Right forelimb (tissue), 1 donor: ENCODE data around the gene AP1M1.

Experiments
- DNase-seq: peaks from one replicate; pipeline ENCODE4 v3.0.0-alpha.2; 2018

The AP1M1 gene

DNA sequence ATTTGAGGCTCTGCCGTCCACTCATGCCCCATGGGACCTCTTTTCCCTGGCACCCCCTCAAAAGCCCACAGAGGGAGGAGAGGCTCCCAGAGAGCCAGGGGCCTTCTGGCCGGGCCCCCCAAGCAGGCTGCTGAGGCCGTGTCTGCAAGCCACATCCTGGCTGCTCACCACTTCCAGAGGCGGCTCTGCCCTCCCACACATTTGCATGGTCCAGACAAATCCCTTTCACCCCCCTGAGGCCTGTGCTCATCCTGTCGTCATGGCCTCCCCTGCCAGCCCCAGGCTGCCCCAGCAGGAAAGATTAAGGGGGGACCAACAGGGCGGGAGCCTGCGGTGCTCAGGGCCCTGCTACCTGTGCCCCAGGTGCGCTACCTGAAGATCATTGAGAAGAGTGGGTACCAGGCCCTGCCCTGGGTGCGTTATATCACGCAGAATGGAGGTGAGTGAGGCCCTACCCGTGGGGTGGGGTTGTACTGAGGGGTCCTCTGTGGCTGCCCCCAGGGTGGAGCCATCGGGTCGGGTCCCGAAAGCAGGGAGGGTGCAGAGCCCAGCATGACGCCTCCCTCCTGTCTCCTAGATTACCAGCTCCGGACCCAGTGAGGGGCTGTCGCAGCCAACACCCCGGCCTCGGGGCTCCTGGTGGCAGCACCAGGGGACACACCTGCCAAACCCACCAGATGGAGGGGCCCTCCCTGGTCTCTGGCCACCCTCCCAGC, 36.3 kb downstream of the AP1M1 start:
- DNase-seq, result no peak

DNA sequence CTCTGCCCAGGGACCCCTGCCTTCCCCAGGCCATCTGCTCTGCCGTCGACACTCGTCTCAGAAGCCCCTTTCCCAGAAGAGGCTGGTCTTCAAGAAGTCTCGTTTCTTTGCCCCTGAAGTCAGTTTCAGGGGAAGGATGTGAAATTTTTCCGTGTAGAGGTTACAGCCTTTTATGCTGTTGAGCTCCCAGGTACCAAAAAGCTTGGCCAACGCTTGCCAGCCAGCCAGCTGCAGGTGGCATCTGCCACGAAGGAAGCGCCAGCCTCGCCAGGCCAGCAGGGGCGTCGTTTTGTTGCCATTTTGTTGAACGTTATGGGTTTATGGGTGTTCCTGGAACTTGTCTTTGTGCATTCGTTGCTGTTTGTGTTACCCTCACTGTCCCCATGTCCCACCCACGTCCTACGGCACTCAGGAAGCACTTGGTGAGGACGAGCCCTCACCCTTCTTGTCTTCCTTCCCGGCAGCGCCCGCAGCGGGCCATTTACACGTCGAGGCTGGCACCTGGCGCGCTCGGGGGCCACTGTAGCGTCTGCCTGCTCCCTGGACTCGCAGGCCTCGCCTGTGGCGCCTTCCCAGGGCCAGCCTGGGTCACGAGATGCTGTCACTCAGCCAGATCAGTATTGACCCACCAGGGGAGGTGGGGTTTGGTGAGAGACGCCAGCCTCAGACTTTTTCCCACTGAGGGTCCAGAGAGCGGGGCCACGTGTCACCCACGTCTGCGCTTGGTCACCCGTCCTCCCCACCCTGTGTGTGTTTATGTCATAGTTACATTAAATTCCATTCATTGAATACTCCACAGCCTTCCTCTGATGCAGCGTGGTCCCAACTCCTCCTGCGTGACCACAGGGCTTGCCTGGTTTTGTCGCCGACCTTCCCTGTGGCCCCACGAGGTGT, 37.1 kb downstream of the AP1M1 start:
- no peak for DNase-seq

DNA sequence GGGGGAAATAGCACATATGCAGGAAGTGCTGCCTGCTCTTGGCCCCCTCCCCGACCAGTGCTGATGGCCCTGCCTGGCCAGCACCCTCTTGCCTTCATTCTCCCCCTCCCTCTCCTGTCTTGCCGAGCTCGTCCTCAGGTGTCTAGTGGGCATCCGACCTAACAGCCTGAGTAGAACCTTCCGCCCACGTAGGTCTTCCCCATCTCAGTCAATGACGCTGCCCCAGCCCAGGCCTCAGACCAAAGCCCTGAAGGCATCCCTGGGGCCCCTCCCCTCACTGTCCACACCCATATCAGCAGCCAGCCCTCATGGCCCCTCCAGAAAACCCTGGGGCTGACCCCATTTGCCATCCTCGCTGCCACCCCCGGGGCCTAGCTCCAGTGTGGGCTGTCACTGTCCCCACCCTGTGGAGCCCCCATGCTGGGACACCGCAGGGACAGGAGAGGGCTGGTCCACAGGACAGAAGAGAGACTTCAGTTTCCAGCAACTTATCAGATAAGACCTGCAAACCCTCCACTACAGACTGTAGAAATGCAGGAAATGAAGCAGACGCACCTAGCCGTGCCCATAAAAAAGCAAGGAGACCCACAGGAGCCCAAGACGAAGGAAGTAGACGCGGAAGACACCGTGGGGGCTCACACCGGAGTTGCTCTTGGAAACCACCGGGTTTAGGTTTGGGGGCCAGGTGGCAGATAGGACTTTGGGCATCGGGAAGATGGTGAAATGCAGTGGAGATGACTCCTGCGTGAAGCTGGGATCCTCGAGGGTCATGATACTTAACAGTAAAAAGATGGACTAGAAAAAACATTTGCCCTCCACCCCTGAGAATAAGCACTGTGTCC, 38.3 kb downstream of the AP1M1 start:
- DNase-seq, result no peak

DNA sequence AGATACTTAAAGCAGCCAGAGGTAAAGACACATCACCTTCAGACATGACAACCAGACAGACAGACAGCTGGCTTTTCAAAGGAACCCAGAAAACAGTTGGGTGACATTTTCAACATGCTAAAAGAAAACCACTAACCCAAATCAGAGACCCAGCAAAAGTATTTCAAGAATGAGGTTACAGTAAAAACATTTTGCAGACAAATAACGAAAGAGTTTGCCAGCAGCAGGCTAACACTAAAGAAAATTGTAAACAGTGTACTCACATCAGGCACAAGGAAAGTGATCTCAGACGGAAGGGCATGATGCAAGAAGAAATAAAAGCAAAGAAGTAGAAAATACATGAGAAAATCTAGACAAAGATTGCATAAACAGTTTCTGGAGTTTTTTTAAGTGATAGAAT, 46.4 kb downstream of the AP1M1 start:
- DNase-seq, result no peak

DNA sequence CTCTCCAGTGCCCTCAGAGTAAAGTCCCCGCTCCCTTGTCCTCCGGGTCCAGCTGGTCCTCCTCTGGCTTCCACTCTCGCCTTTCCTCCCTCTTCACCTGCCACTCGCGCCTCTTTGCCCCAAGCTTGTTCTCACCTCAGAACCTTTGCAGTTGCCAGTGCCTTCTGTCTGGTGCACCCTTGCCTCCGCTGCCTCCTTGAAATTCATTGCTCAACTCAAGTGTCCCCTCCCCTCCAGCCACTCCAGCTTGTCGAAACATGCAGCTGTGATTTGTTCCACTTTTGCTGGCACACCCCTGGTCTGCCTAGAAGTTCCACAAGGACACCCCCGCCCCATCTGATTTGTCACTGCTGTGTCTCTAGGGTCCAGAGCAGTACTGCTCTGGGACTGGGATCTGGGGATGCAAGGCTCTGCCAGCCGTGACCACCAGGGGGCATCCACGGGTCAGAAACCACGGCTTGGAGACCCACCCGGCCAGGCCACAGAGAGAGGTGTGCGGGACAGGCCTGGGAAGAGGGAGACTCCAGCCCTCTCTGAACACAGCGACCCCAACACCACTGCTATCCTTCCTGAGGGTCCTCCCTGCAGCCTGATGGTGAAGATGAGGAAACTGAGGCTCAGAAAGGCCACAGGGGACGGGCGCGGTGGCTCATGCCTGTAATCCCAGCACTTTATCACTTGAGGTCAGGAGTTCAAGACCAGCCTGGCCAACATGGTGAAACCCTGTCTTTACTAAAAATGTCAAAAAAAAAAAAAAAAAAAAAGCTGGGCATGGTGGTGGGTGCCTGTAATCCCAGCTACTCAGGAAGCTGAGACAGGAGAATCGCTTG, 49.9 kb downstream of the AP1M1 start:
- DNase-seq, result peak; percentile 94

DNA sequence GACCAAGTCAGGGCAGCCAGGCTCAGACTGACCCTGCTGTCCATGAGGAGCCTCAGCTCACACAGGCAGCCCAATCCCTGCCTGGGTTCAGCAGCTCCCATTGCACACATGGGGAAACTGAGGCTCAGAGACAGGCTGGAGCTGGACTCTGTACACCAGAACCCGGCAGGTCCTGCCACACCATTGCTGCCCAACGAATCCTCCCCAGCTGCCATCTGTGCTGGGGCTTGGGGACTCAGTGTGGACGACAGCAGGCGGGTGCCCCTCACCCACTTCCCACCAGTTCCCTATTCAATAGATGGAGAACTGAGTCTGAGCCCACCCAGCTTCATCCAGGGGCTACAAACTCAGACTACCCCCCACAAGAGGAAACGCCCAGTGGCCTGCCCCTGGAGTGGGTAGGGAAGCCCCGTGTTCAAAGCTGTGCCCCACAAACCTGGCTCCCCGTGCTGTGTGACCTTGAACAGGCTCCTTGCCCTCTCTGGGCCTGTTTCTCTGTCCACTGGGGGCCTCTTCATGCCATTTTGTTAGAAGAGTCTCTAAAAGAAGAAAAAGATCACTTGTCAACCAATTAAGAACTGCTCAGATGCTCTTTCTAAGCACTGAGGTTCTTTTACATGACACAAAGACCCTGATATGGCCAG, 50.8 kb downstream of the AP1M1 start:
- no peak for DNase-seq

DNA sequence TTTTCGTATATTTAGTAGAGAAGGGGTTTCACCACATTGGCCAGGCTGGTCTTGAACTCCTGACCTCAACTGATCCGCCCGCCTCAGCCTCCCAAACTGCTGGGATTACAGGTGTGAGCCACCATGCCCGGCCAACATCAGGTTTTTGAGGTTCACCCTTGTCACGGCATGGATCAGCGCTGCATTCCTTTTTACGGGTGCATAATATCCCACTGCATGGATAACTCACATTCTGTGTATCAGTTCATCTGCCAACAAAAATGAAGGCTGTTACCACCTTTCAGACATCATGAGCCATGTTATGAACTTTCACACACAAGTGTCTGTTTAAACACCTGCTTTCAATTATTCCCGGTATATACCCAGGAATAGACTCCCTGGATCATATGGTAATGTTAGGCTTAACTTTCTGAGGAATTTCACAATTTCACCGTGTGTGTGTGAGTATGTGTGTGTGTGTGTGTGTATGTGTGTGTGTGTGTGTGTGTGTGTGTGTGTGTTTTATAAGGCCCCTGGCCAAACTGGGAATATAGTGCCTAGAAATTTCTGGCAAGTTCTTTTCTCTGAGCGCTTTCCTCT, 52.2 kb downstream of the AP1M1 start:
- no peak for DNase-seq

DNA sequence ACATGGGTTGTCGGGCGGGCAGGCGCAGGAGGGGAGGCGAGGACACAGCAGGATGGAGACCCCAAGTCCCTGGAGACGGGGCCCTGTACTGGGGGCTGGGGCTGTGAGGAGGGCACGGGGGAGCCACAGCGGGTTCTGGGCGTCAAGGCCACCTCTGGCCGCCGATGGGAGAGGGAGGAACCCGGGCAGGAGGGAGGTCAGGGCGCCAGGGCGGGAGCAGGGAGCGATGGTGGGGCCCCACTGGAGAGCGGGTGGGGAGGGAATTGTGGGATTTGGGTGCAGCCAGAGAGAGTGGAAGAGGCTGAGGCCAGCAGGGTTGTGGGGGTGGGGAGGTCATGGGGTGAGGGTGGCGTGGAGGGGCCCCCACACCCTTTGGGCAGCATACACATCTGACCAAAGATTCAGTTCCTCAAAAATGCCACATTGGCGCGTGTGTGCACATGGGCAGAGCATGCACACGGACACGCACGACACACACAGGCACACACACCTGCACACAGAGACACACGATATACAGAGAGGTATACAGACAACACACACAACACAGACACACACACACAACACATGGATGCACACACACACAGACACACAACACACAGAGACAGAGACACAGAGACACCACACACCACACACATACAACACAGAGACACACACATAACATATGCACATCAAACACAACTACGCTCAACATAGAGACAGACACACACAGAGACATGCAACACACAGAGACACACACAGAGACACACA, 54.9 kb downstream of the AP1M1 start:
- DNase-seq, result no peak

DNA sequence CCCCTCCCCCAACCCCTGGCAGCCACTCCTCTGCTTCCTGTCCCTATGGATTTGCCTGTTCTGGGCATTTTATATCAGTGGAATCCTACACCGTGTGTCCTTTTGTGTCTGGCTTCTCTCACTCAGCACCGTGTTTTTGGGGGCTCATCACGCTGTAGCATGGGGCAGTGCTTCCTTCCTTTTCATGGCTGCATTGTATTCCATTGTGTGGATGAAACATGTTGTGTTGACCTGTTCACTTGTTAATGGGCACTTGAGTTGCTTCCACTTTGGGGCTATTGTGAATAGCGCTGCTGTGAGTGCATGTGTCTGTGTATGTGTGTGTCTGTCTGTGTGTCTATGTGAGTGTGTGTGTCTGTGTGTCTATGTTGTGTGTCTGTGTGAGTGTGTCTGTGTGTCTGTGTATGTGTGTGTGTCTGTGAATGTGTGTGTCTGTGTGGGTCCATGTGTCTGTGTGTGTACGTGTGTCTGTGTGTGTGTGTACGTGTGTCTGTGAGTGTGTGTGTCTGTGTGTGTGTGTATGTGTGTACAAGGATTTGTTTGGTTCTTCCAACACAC, 57.2 kb downstream of the AP1M1 start:
- no peak for DNase-seq

DNA sequence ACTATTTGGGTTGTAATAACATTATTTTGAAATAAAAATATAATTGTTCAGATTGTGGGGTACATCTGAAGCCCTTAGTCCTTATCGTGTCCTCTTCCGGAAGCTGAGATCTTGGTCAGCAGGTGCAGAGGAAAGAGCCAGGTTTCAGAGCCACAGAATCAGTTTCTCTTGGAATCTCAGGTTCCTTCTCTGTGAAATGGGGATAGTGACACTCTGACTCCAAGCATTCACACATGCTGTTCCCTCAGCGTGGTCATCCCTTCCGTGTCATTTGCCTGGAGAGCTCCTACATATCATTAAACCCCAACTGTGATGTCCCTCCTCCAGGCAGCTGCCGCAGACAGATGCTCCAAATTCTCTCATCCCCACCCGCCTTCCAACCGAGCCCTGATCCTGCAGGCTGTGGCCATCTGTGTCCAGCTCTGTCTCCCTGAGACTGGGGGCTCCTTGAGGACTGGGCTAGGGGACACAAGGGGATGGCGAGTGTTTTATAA, 59.8 kb downstream of the AP1M1 start:
- no peak for DNase-seq

DNA sequence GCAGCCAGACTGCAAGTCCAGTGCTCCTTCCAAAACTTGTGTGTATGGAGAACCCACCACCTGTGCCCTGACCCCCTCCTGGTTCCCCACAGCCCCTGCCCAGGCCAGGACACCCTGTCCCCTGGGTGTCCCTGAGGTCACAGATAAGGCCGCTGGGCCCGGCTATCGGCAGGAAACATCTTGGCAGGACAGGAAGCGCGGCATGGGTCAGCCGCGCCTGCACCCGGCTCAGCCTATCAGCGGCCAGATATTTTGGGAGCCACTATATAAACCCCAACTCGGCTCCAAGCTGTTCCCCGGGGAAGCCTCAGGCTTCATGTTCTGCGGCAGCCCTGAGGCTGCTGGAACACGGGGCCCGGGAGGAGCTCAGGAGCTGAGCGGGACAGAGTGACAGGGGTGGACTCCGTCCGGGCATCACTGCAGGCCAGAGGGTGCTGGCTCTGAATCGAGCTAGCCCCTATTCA, 60.8 kb downstream of the AP1M1 start:
- no peak for DNase-seq

DNA sequence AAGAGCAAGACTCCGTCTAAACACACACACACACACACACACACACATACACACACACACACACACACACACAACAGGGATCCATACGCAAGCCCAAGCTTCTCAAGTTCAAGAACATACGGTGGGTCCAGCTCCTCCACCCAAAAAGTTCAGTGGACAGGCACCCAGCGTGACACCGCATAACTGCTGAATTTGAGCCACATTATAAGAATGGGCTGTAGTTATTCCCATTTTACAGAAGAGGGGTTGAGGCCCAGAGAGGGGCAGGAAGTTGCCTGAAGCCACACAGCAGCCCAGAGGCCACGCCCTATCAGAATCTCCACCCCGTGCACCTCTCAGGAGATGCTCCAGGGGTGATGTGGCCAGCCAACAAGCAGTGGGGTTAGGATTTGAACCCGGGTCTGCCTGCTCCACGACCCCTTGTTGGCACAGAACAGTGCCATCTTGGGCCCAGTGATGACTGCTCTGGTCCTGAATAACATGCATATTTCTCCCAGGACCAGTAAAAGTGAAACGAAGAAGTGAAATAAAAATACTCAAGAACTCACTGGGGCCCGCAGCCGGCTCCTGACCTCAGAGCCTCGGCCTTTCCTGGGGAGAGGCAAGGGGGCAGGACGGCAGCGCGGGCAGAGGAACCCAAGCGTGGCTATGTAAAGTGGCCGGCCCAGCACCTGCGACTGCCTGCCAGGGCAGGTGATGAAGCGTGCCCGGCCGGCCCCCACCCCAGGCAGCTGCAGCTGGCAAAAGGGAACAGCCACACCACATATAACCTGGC, 61.9 kb downstream of the AP1M1 start:
- DNase-seq, result no peak

DNA sequence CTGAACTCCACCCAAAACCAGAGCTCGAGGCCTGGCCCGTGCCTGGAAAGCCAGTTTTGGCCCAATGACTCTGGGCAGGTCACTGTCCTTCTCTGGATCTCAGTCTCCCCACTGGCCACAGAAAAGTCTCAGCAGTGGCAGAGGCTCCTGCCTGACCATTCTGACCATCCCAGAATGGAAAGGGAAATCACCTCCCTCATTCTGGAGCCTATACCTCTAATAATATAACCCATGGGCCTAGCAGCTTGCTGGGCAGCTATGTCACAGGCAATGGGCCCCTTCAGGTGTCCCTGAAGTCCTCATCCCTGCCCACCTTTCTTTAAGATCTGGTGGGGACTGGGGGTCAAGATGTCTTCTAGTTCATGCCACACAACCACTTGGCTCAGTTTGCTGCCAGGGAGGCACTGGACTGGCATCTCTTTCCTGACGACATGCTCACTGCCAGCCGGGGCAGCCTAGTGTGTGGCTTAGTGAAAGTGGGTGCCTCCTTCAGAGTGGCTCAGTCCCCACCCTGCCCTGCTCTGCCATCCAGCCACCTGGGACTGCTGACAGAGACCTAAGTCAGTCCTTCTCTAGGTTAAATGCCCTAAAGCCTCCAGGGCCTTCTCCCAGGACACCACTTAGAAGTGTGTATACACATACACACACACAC, 62.6 kb downstream of the AP1M1 start:
- no peak for DNase-seq

DNA sequence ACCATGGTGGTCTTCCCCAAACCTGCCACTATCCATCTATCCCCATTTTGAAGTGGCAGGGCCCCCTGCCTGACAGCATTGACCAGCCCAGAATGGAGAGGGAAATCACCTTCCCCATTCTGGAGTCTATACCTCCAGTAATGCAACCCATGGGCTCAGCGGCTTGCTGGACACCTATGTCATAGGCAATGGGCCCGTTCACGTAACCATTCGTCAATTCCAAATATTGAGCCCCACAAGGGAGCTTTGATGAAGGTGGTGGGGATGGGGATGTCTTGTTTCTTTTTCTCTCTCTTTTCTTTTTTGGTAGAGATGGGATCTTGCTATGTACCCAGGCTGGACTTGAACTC, 63.1 kb downstream of the AP1M1 start:
- DNase-seq, result no peak

DNA sequence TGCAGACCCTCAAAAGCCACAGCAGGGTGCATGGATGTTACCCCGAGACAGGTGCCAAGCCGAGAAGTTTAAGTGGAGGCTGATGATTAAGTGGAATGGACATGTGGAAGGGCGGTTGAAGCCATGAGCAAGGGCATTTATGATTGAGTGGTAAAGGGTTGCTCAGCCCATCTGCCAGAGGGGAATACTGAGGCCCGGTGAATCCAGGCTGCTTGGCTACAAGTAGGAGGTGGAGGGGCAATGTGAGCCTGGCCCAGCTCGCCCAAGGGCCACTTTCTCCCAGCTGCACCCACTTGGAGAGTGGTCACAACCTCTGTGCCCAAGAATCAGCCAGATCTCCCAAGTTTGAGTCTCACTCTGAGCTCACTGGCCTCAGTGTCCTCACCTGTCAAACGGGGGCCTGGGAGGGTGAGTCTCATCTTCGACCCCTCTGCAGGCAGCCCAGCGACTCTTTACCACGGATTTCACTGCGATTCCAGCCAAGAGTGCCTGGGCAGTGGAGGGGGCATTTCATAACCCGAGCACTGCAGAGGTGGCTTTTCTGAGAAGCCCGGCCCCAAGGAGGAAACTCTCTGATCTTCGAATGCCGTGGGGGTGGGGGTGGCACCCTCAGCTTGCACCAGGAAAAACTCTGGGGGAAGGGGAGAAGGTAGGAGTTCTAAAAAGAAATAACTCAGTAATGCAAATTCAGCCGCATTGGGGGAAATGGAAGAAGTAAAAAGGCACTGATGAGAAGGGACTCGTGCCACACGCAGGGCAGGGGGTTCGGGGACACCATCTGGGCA, 64.1 kb downstream of the AP1M1 start:
- no peak for DNase-seq

DNA sequence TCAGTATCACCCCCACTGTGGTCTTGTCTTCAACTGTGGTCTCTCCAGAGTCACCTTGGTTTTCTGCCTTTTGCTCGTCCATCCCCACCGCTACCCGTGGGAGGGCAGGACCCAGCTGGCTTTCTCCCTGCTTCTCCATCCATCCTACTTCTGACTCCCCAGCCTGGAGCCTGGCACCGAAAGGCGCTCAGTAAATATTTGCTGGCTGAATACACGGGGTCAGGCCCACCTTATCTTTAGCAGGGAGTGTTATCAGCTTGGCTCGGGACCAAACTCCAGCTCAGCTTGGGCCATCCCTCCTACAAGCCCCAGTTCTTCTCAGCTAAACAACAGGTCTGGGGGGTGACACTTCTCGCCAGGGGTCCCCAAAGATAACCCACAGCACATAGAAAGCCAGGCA, 64.9 kb downstream of the AP1M1 start:
- DNase-seq, result no peak

DNA sequence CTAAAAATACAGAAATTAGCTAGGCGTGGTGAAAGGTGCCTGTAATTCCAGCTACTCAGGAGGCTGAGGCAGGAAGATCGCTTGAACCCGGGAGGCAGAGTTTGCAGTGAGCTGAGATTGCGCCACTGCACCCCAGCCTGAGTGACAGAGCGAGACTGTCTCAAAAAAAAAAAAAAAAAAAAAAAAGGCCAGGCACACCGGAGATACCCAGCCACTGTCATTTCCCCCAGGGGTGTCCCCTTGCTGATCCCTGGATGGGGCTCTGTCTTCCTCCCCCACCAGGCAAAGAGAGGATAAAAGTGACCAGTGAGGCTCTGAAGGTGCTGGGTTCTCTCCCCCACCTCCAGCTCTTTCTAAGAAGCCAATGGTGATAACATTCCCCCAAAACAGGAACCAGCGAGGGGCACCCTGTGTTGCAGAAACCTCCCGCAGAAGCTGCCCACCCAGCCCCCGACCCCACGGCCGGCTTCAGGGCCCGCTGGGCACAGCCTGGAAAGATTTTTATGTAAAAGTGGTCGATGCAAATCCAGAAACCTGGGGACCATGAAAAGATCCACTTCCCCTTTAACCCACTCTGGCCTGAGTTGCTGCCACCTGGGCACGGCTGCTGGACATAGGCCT, 65.5 kb downstream of the AP1M1 start:
- no peak for DNase-seq

DNA sequence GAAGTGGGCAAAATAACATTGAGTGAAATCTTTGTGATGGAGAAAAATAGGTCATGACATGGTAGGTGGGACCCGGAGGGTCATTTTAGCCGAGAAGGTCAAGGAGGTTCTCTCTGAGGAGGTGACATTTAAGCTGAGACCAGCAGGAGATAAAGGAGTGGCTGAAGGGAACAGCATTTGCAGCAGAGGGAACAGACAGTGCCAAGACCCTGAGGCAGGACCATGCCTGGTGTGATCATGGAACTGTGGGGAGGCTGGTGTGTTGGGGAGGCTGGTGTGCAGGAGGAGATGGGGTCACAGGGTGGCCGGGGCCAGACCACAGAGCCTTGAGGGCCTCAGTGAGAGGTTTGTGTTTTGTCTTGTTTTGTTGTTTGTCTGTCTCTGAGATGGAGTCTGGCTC, 67.5 kb downstream of the AP1M1 start:
- DNase-seq, result no peak
